Measurements from ENCODE around the gene TMEM269.

The TMEM269 gene

GRCh38 chr1:42745851-42746250 is 38.9 kb upstream of the TMEM269 start:
- Histone ChIP-seq H3K27me3 (ENCODE audit: insufficient read depth, poor library complexity, severe bottlenecking) (no peaks in the 10 kb centered on the region), H3K4me3 (replicated peaks; ENCODE audit: insufficient read depth, low read length) (no peak overlapping the region), H3K27ac (replicated peaks) (no peak overlapping the region)
- TF ChIP-seq GABPA (IDR thresholded peaks at IDR 0.05; ENCODE audit: low read depth) (no peak), POLR2AphosphoS5 (IDR thresholded peaks at IDR 0.05; ENCODE audit: low read depth) (0 out of 2 replicates have a peak, but pooled peaks have one; percentile 25)
- no peak for DNase-seq (ENCODE audit: low read depth in 1 of 2, low spot score in 1 of 2)

- DNase-seq (ENCODE audit: low read depth in 1 of 2, low spot score in 1 of 2): no peak
- Histone ChIP-seq H3K27ac (replicated peaks) (no peak overlapping the region), H3K27me3 (ENCODE audit: insufficient read depth, poor library complexity, severe bottlenecking) (no peaks in the 10 kb centered on the region), H3K4me3 (replicated peaks; ENCODE audit: insufficient read depth, low read length) (no peak overlapping the region)
- TF ChIP-seq POLR2AphosphoS5 (IDR thresholded peaks at IDR 0.05; ENCODE audit: low read depth): no peak
- TF ChIP-seq SPI1 (IDR thresholded peaks at IDR 0.05; ENCODE audit: borderline replicate concordance, low read depth): no peak
- TF ChIP-seq GABPA (IDR thresholded peaks at IDR 0.05; ENCODE audit: low read depth): no peak
- TF ChIP-seq CTCF (IDR thresholded peaks at IDR 0.05; ENCODE audit: insufficient read depth, low read length): no peak
- no peak for TF ChIP-seq REST (IDR thresholded peaks at IDR 0.05; ENCODE audit: insufficient replicate concordance, low read depth)
Measured at GRCh38 chr1:42746436-42747105, 38.2 kb upstream of the TMEM269 start.

GRCh38 chr1:42747125-42747524 is 37.7 kb upstream of the TMEM269 start:
- H3K27me3 ChIP-seq (ENCODE audit: insufficient read depth, poor library complexity, severe bottlenecking): no peaks in the 10 kb centered on the region
- H3K4me3 ChIP-seq (replicated peaks; ENCODE audit: insufficient read depth, low read length): no peak overlapping the region
- TF ChIP-seq GABPA (IDR thresholded peaks at IDR 0.05; ENCODE audit: low read depth): no peak
- peak; percentile 41 for TF ChIP-seq CTCF (IDR thresholded peaks at IDR 0.05; ENCODE audit: insufficient read depth, low read length)
- H3K27ac ChIP-seq (replicated peaks): no peak overlapping the region
- DNase-seq (ENCODE audit: low read depth in 1 of 2, low spot score in 1 of 2): peak in 1 of 2 experiments; percentile 18

GRCh38 chr1:42748021-42748420 is 36.8 kb upstream of the TMEM269 start:
- H3K4me3 ChIP-seq (replicated peaks; ENCODE audit: insufficient read depth, low read length): no peak overlapping the region
- no peak for DNase-seq (ENCODE audit: low read depth in 1 of 2, low spot score in 1 of 2)
- no peak overlapping the region for H3K27ac ChIP-seq (replicated peaks)
- TF ChIP-seq CTCF (IDR thresholded peaks at IDR 0.05; ENCODE audit: insufficient read depth, low read length) (no peak), SPI1 (IDR thresholded peaks at IDR 0.05; ENCODE audit: borderline replicate concordance, low read depth) (no peak), GABPA (IDR thresholded peaks at IDR 0.05; ENCODE audit: low read depth) (no peak), POLR2AphosphoS5 (IDR thresholded peaks at IDR 0.05; ENCODE audit: low read depth) (no peak), REST (IDR thresholded peaks at IDR 0.05; ENCODE audit: insufficient replicate concordance, low read depth) (no peak)
- no peaks in the 10 kb centered on the region for H3K27me3 ChIP-seq (ENCODE audit: insufficient read depth, poor library complexity, severe bottlenecking)
